GM12878 (cell line): ENCODE measurements around the gene PNPLA5. TPM values are rescaled to one million over a fixed set of nuclear protein-coding genes. Genes with fewer than 3 reads are reported as not detected.

ENCODE experiments used
- ATAC-seq: fragments of 200-7000 bp; cut with Tn5 transposase; 3 replicates; pipeline ENCODE4 v1.9.1; 2020; ENCODE audit warnings: mild to moderate bottlenecking, moderate library complexity
- BruUV-seq: library from RNA; stranded (reverse); fragments of 400-500 nt; replicated peaks from 2 replicates; lab custom pipeline; 2021; lab: Mats Ljungman, UMichigan
- CTCF ChIA-PET: fragments of 300-600 bp; sonication (Branson Sonifier 250); formaldehyde crosslinking; extraction: SDS; loops from one replicate; lab custom pipeline; 2021; ENCODE audit warnings: inconsistent platforms; lab: Yijun Ruan, JAX
- POLR2A ChIA-PET: fragments of 350-600 bp; formaldehyde crosslinking; extraction: SDS; loops from one replicate; lab custom pipeline; 2021; ENCODE audit warnings: inconsistent platforms; lab: Charles Lee
- RAD21 ChIA-PET: fragments of 300-600 bp; sonication (Branson Sonifier 250); formaldehyde crosslinking; loops from one replicate; lab custom pipeline; 2023; ENCODE audit warnings: antibody characterized with exemption; ENCODE audit not compliant: unreplicated experiment; lab: Charles Lee
- SMC1A ChIA-PET: fragments of 300-600 bp; sonication (Branson Sonifier 250); formaldehyde crosslinking; loops from one replicate; lab custom pipeline; 2023; ENCODE audit not compliant: unreplicated experiment, uncharacterized antibody; lab: Charles Lee
- DNase-seq: peaks from one replicate; pipeline ENCODE4 v3.0.0-alpha.2; 2011; ENCODE audit warnings: low read depth, low spot score
- FAIRE-seq: peaks from 3 replicates; lab custom pipeline; 2011; peaks lifted over from hg19 to GRCh38; lab: Jason Lieb, UNC
- H2AFZ ChIP-seq: 2 replicates; pipeline ENCODE4 v1.6.0; 2011; ENCODE audit warnings: low read depth, low read length, control low read depth; ENCODE audit not compliant: control insufficient read depth
- H3K27ac ChIP-seq: 2 replicates; pipeline ENCODE4 v1.5.1; 2011; ENCODE audit warnings: control low read depth; ENCODE audit not compliant: control insufficient read depth, insufficient read depth
- H3K27me3 ChIP-seq, 2 experiments: replicated peaks in 1 of 2; 2 replicates each; pipeline versions ENCODE4 v1.6.0 to v1.6.1; 2011; ENCODE audit warnings: low read length in 1 of 2; ENCODE audit not compliant: control insufficient read depth in 2 of 2, insufficient read depth in 2 of 2
- H3K36me3 ChIP-seq, 2 experiments: 2 replicates each; pipeline ENCODE4 v1.5.1; 2011; ENCODE audit warnings: low read length in 1 of 2; ENCODE audit not compliant: control insufficient read depth in 2 of 2, insufficient read depth in 2 of 2
- H3K4me1 ChIP-seq: 2 replicates; pipeline ENCODE4 v1.6.1; 2011; ENCODE audit warnings: mild to moderate bottlenecking, low read length, moderate library complexity, mixed read lengths; ENCODE audit not compliant: control insufficient read depth, insufficient read depth
- H3K4me2 ChIP-seq: 2 replicates; pipeline ENCODE4 v1.6.0; 2011; ENCODE audit warnings: control low read depth; ENCODE audit not compliant: control insufficient read depth, insufficient read depth
- H3K4me3 ChIP-seq: fragments of 200-600 bp; sonication (generic); 2 replicates; pipeline ENCODE4 v1.5.1; 2016
- H3K79me2 ChIP-seq: 2 replicates; pipeline ENCODE4 v1.6.0; 2011; ENCODE audit warnings: low read length; ENCODE audit not compliant: control insufficient read depth, insufficient read depth
- H3K9ac ChIP-seq: 2 replicates; pipeline ENCODE4 v1.8.0; 2011; ENCODE audit warnings: low read length, control low read depth, mixed read lengths; ENCODE audit not compliant: control insufficient read depth, insufficient read depth
- H3K9me3 ChIP-seq: replicated peaks from 3 replicates; pipeline ENCODE4 v1.5.1; 2011; ENCODE audit warnings: mild to moderate bottlenecking, low read length; ENCODE audit not compliant: control insufficient read depth, insufficient read depth
- H4K20me1 ChIP-seq: 2 replicates; pipeline ENCODE4 v1.6.0; 2011; ENCODE audit not compliant: control insufficient read depth, insufficient read depth
- BHLHE40 ChIP-seq, 2 experiments: fragments of 450-650 bp in 1 of 2; IDR thresholded peaks; 2 replicates each; pipeline ENCODE4 v1.6.1; 2011 to 2017; ENCODE audit warnings: low read depth in 2 of 2, borderline replicate concordance in 1 of 2, improper control_type of control experiment in 1 of 2, low read length in 1 of 2, mild to moderate bottlenecking in 1 of 2
- IKZF2 ChIP-seq, 2 experiments: fragments of 450-650 bp; IDR thresholded peaks; 2 replicates each; pipeline ENCODE4 v1.6.1; 2017; ENCODE audit warnings: mild to moderate bottlenecking in 2 of 2, moderate library complexity in 2 of 2
- PAX5 ChIP-seq: IDR thresholded peaks from 2 replicates; pipeline ENCODE4 v1.6.1; 2011; ENCODE audit warnings: low read depth, low read length, borderline replicate concordance
- RCOR1 ChIP-seq: conservative IDR thresholded peaks from 2 replicates; pipeline ENCODE4 v1.6.1; 2012; ENCODE audit warnings: low read depth, low read length, improper control_type of control experiment
- TCF12 ChIP-seq: IDR thresholded peaks from 2 replicates; pipeline ENCODE4 v1.6.1; 2011; ENCODE audit warnings: low read depth, mild to moderate bottlenecking, low read length
- USF2 ChIP-seq: IDR thresholded peaks from 2 replicates; pipeline ENCODE4 v1.6.1; 2011; ENCODE audit warnings: low read depth, low read length, improper control_type of control experiment, borderline replicate concordance
- ZSCAN29 ChIP-seq: fragments of 450-650 bp; IDR thresholded peaks from 2 replicates; pipeline ENCODE4 v1.6.1; 2017; ENCODE audit warnings: mild to moderate bottlenecking, moderate library complexity
- WGBS: methylation state at CpG from one replicate; pipeline ENCODE4 v1.1.6; 2016; ENCODE audit warnings: low lambda C conversion rate; ENCODE audit not compliant: insufficient replicate concordance, insufficient coverage; ENCODE audit errors: missing lambda C conversion rate; 5-methylcytosine and 5-hydroxymethylcytosine counted together
- in situ Hi-C: fragments of 300-500 bp; cut with MboI; formaldehyde crosslinking; loops from 9 replicates; pipeline ENCODE4 v1.14.3; 2018; ENCODE audit warnings: mixed read lengths
- intact Hi-C: fragments of 100-400 bp; cut with micrococcal nuclease; formaldehyde crosslinking; loops from one replicate; pipeline ENCODE4 v1.14.2; 2022; ENCODE audit not compliant: unreplicated experiment
- polyA plus RNA-seq, 11 experiments: library from polyadenylated mRNA; depleted of rRNA in 4 of 11; unstranded in 6 of 11; stranded (reverse) in 5 of 11; fragments of >200 nt; fragmentation: Nextera tagmentation in 4 of 11; fragmentation: Illumina TruSeq in 1 of 11; extraction: Ambion mirVana in 4 of 11; extraction: Trizol in 1 of 11; gene quantifications; 1 replicate in 1 of 11; 2 replicates in 10 of 11; pipeline versions ENCODE4 v1.2.1 to v1.2.3, GENCODE V29; 2011 to 2016; ENCODE audit warnings: inconsistent platforms in 2 of 11, missing spikeins in 2 of 11, low read depth in 1 of 11
- total RNA-seq, 4 experiments: library from RNA; depleted of rRNA in 3 of 4; stranded (reverse); fragments of >200 nt in 3 of 4; fragmentation: Illumina TruSeq in 1 of 4; extraction: Trizol in 1 of 4; gene quantifications; 2 replicates each; pipeline versions ENCODE4 v1.2.1 to v1.2.3, GENCODE V29; 2013 to 2021
- TF ChIP-seq, protein P1 (sequence below), 3 experiments: IDR thresholded peaks in 2 of 3; conservative IDR thresholded peaks in 1 of 3; 2 replicates each; pipeline ENCODE4 v1.5.1; 2011; ENCODE audit warnings: low read depth in 3 of 3, low read length in 3 of 3, mild to moderate bottlenecking in 3 of 3, control low read depth in 2 of 3, moderate library complexity in 2 of 3, inconsistent platforms in 1 of 3, mixed read lengths in 1 of 3; ENCODE audit not compliant: control insufficient read depth in 2 of 3, insufficient read depth in 1 of 3; ENCODE audit errors: extremely low read depth in 1 of 3
- TF ChIP-seq, protein P2 (sequence below): fragments of 450-650 bp; IDR thresholded peaks from 2 replicates; pipeline ENCODE4 v1.6.1; 2018; ENCODE audit warnings: mild to moderate bottlenecking, low read depth, moderate library complexity; ENCODE audit not compliant: partially characterized antibody

PNPLA5 gene
- total and polyA plus RNA-seq, 10 of the 15 experiments (the other 5 are each of a cell fraction or from before 2014, with no cell fraction given): not detected

- CTCF ChIA-PET: no interaction called here
- Histone ChIP-seq H3K79me2 (no peaks in the 10 kb centered on the region), H3K9me3 (no peaks in the 10 kb centered on the region), H2AFZ (no peak overlapping the region), H3K36me3 (no peaks in the 10 kb centered on the region), H3K9ac (no peak overlapping the region), H4K20me1 (no peaks in the 10 kb centered on the region), H3K4me2 (no peak overlapping the region), H3K4me1 (no peaks in the 10 kb centered on the region), H3K4me3 (no peak overlapping the region), H3K27me3 (peaks cover 3% of the 10 kb centered on the region in 2 experiments; a peak in 3 of 4 replicates), H3K27ac (no peak overlapping the region)
- no peak for FAIRE-seq
- DNase-seq: no peak
- ATAC-seq: no peak
- SMC1A ChIA-PET: no interaction called here
- POLR2A ChIA-PET: no interaction called here
- in situ Hi-C loops (no loop called here), intact Hi-C loops (no loop called here)
- RAD21 ChIA-PET: no interaction called here
- 32% methylated on average over 16 of the region's 16 CpGs for WGBS
- BruUV-seq: no TSS peak
- TF ChIP-seq, protein P1, sequence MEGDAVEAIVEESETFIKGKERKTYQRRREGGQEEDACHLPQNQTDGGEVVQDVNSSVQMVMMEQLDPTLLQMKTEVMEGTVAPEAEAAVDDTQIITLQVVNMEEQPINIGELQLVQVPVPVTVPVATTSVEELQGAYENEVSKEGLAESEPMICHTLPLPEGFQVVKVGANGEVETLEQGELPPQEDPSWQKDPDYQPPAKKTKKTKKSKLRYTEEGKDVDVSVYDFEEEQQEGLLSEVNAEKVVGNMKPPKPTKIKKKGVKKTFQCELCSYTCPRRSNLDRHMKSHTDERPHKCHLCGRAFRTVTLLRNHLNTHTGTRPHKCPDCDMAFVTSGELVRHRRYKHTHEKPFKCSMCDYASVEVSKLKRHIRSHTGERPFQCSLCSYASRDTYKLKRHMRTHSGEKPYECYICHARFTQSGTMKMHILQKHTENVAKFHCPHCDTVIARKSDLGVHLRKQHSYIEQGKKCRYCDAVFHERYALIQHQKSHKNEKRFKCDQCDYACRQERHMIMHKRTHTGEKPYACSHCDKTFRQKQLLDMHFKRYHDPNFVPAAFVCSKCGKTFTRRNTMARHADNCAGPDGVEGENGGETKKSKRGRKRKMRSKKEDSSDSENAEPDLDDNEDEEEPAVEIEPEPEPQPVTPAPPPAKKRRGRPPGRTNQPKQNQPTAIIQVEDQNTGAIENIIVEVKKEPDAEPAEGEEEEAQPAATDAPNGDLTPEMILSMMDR (IDR thresholded peaks at IDR 0.05 in 2 of 3, conservative IDR thresholded peaks at IDR 0.05 in 1 of 3; ENCODE audit: control insufficient read depth in 2 of 3, extremely low read depth in 1 of 3, insufficient read depth in 1 of 3, low read depth in 3 of 3, low read length in 3 of 3): no peak
- no peak for TF ChIP-seq RCOR1
- TF ChIP-seq ZSCAN29: no peak
- TF ChIP-seq IKZF2 (IDR thresholded peaks at IDR 0.05): no peak
- TF ChIP-seq PAX5: no peak
- no peak for TF ChIP-seq TCF12
- no peak for TF ChIP-seq BHLHE40 (IDR thresholded peaks at IDR 0.05; ENCODE audit: borderline replicate concordance in 1 of 2, low read depth in 2 of 2, low read length in 1 of 2)
- TF ChIP-seq, protein P2, sequence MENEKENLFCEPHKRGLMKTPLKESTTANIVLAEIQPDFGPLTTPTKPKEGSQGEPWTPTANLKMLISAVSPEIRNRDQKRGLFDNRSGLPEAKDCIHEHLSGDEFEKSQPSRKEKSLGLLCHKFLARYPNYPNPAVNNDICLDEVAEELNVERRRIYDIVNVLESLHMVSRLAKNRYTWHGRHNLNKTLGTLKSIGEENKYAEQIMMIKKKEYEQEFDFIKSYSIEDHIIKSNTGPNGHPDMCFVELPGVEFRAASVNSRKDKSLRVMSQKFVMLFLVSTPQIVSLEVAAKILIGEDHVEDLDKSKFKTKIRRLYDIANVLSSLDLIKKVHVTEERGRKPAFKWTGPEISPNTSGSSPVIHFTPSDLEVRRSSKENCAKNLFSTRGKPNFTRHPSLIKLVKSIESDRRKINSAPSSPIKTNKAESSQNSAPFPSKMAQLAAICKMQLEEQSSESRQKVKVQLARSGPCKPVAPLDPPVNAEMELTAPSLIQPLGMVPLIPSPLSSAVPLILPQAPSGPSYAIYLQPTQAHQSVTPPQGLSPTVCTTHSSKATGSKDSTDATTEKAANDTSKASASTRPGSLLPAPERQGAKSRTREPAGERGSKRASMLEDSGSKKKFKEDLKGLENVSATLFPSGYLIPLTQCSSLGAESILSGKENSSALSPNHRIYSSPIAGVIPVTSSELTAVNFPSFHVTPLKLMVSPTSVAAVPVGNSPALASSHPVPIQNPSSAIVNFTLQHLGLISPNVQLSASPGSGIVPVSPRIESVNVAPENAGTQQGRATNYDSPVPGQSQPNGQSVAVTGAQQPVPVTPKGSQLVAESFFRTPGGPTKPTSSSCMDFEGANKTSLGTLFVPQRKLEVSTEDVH: no peak
- no peak for TF ChIP-seq USF2
Measured at GRCh38 chr22:43840851-43841250, 51.0 kb downstream of the PNPLA5 start.
